ENCODE data around the gene KLHDC10. TPM values are rescaled to one million over a fixed set of nuclear protein-coding genes. Genes with fewer than 3 reads are reported as not detected.

KLHDC10 gene
- total RNA-seq, 2 donors from 2014 or later: 18.7 to 34.7 TPM

- intact Hi-C loops (cut with DNase I): no loop called here
- no peaks in the 10 kb centered on the region for H3K4me1 ChIP-seq (replicated peaks)
- WGBS: 97% methylated on average over 5 of the region's 5 CpGs
- H3K27ac ChIP-seq: no peak overlapping the region
- no peak for DNase-seq (ENCODE audit: low spot score)
- TF ChIP-seq POLR2A (IDR thresholded peaks at IDR 0.05): no peak
- no peak for TF ChIP-seq POLR2AphosphoS5 (IDR thresholded peaks at IDR 0.05)
- TF ChIP-seq CTCF (IDR thresholded peaks at IDR 0.05): no peak
- H3K27me3 ChIP-seq (replicated peaks; ENCODE audit: insufficient read depth): no peaks in the 10 kb centered on the region
- H3K36me3 ChIP-seq: peaks cover 13% of the 10 kb centered on the region in 2 donors
- H3K4me3 ChIP-seq: no peak overlapping the region
- H3K9me3 ChIP-seq: no peaks in the 10 kb centered on the region
Observed at GRCh38 chr7:130024390-130024789, 45.9 kb upstream of the KLHDC10 start.

- H3K4me3 ChIP-seq: no peak overlapping the region
- no peaks in the 10 kb centered on the region for H3K36me3 ChIP-seq
- no peak for DNase-seq (ENCODE audit: low spot score)
- no peaks in the 10 kb centered on the region for H3K9me3 ChIP-seq
- no peaks in the 10 kb centered on the region for H3K27me3 ChIP-seq (replicated peaks; ENCODE audit: insufficient read depth)
- intact Hi-C loops (cut with DNase I): no loop called here
- no peaks in the 10 kb centered on the region for H3K4me1 ChIP-seq (replicated peaks)
- H3K27ac ChIP-seq: no peak overlapping the region
- 89% methylated on average over 1 of the region's 1 CpG for WGBS
- TF ChIP-seq CTCF (IDR thresholded peaks at IDR 0.05) (no peak), POLR2A (IDR thresholded peaks at IDR 0.05) (no peak), POLR2AphosphoS5 (IDR thresholded peaks at IDR 0.05) (no peak)
Observed at GRCh38 chr7:130032698-130033097, 37.6 kb upstream of the KLHDC10 start.

GRCh38 chr7:130037703-130038102, 32.6 kb upstream of the KLHDC10 start:
- TF ChIP-seq POLR2A (IDR thresholded peaks at IDR 0.05): no peak
- TF ChIP-seq CTCF (IDR thresholded peaks at IDR 0.05): no peak
- no peak for TF ChIP-seq POLR2AphosphoS5 (IDR thresholded peaks at IDR 0.05)
- Histone ChIP-seq H3K4me1 (replicated peaks) (no peaks in the 10 kb centered on the region), H3K36me3 (no peaks in the 10 kb centered on the region), H3K27ac (no peak overlapping the region), H3K4me3 (no peak overlapping the region), H3K9me3 (no peaks in the 10 kb centered on the region), H3K27me3 (replicated peaks; ENCODE audit: insufficient read depth) (no peaks in the 10 kb centered on the region)
- DNase-seq (ENCODE audit: low spot score): no peak
- intact Hi-C loops (cut with DNase I): no loop called here

GRCh38 chr7:130040576-130040975, 29.8 kb upstream of the KLHDC10 start:
- no peak overlapping the region for H3K27ac ChIP-seq
- no peak for DNase-seq (ENCODE audit: low spot score)
- TF ChIP-seq CTCF (IDR thresholded peaks at IDR 0.05): no peak
- TF ChIP-seq POLR2AphosphoS5 (IDR thresholded peaks at IDR 0.05): no peak
- TF ChIP-seq POLR2A (IDR thresholded peaks at IDR 0.05): no peak
- 96% methylated on average over 4 of the region's 4 CpGs for WGBS
- no peaks in the 10 kb centered on the region for H3K36me3 ChIP-seq
- intact Hi-C loops (cut with DNase I): no loop called here
- H3K4me3 ChIP-seq: no peak overlapping the region
- no peaks in the 10 kb centered on the region for H3K27me3 ChIP-seq (replicated peaks; ENCODE audit: insufficient read depth)
- H3K4me1 ChIP-seq (replicated peaks): no peaks in the 10 kb centered on the region
- no peaks in the 10 kb centered on the region for H3K9me3 ChIP-seq

GRCh38 chr7:130047831-130048230, 22.5 kb upstream of the KLHDC10 start:
- 52% methylated on average over 4 of the region's 4 CpGs for WGBS
- no peaks in the 10 kb centered on the region for H3K36me3 ChIP-seq
- H3K27ac ChIP-seq: no peak overlapping the region
- no peak overlapping the region for H3K4me3 ChIP-seq
- intact Hi-C loops (cut with DNase I): no loop called here
- no peaks in the 10 kb centered on the region for H3K27me3 ChIP-seq (replicated peaks; ENCODE audit: insufficient read depth)
- no peaks in the 10 kb centered on the region for H3K9me3 ChIP-seq
- TF ChIP-seq CTCF (IDR thresholded peaks at IDR 0.05) (no peak), POLR2A (IDR thresholded peaks at IDR 0.05) (no peak), POLR2AphosphoS5 (IDR thresholded peaks at IDR 0.05) (no peak)
- H3K4me1 ChIP-seq (replicated peaks): no peaks in the 10 kb centered on the region
- no peak for DNase-seq (ENCODE audit: low spot score)

Data from prostate gland (tissue), 2 donors.